ENCODE data around the gene STK11IP. TPM values are rescaled to one million over a fixed set of nuclear protein-coding genes. Genes with fewer than 3 reads are reported as not detected.

The STK11IP gene
- total RNA-seq, 1 donor from 2014 or later, result 25.5 TPM

DNA sequence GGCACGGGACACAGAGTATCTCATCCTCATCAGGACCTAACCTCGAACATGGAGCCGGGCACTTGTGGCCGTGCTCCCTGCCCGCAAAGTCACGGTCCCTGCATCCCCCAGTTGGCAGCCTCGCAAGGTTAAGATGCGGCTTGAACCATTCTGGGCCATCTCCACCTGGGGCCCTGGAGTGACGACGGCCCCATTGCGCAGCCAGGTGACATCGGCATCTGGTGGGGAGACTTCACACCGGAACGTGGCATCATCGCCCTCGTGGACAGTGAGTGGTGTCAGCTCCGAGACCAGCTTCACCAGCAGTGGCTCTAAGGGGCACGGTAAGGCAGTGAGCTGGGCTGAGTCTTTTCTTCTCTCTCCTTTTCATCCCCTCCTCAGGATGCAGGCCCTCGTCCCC, 41.2 kb upstream of the STK11IP start:
- H3K36me3 Mint-ChIP-seq (ENCODE audit: low read depth), result peaks cover 4% of the 10 kb centered on the region
- H3K4me1 Mint-ChIP-seq (ENCODE audit: low read depth), result peaks cover 18% of the 10 kb centered on the region
- DNase-seq (ENCODE audit: low spot score), result no peak
- no peaks in the 10 kb centered on the region for H3K27me3 Mint-ChIP-seq (ENCODE audit: low read depth)
- no peak for TF ChIP-seq CTCF (IDR thresholded peaks at IDR 0.05)
- H3K9me3 Mint-ChIP-seq (ENCODE audit: low read depth), result no peaks in the 10 kb centered on the region
- H3K27ac Mint-ChIP-seq (ENCODE audit: unreplicated experiment), result no peak overlapping the region
- H3K4me3 Mint-ChIP-seq (ENCODE audit: unreplicated experiment), result no peak overlapping the region

- TF ChIP-seq CTCF (IDR thresholded peaks at IDR 0.05), result no peak
- Mint-ChIP-seq H3K36me3 (ENCODE audit: low read depth) (peaks cover 4% of the 10 kb centered on the region), H3K4me3 (ENCODE audit: unreplicated experiment) (no peak overlapping the region), H3K4me1 (ENCODE audit: low read depth) (peaks cover 18% of the 10 kb centered on the region), H3K27ac (ENCODE audit: unreplicated experiment) (no peak overlapping the region), H3K27me3 (ENCODE audit: low read depth) (no peaks in the 10 kb centered on the region), H3K9me3 (ENCODE audit: low read depth) (no peaks in the 10 kb centered on the region)
- DNase-seq (ENCODE audit: low spot score), result no peak
Observed at GRCh38 chr2:219557320-219557719, 40.3 kb upstream of the STK11IP start.

GRCh38 chr2:219557791-219558785, 39.6 kb upstream of the STK11IP start:
- H3K4me3 Mint-ChIP-seq (ENCODE audit: unreplicated experiment), result no peak overlapping the region
- H3K4me1 Mint-ChIP-seq (ENCODE audit: low read depth), result peaks cover 18% of the 10 kb centered on the region
- no peaks in the 10 kb centered on the region for H3K27me3 Mint-ChIP-seq (ENCODE audit: low read depth)
- no peaks in the 10 kb centered on the region for H3K9me3 Mint-ChIP-seq (ENCODE audit: low read depth)
- DNase-seq (ENCODE audit: low spot score), result no peak
- H3K36me3 Mint-ChIP-seq (ENCODE audit: low read depth), result peaks cover 8% of the 10 kb centered on the region
- TF ChIP-seq CTCF (IDR thresholded peaks at IDR 0.05), result no peak
- H3K27ac Mint-ChIP-seq (ENCODE audit: unreplicated experiment), result no peak overlapping the region

GRCh38 chr2:219559156-219559915, 38.3 kb upstream of the STK11IP start:
- H3K9me3 Mint-ChIP-seq (ENCODE audit: low read depth), result no peaks in the 10 kb centered on the region
- H3K27ac Mint-ChIP-seq (ENCODE audit: unreplicated experiment), result no peak overlapping the region
- no peak overlapping the region for H3K4me3 Mint-ChIP-seq (ENCODE audit: unreplicated experiment)
- no peak for TF ChIP-seq CTCF (IDR thresholded peaks at IDR 0.05)
- H3K27me3 Mint-ChIP-seq (ENCODE audit: low read depth), result no peaks in the 10 kb centered on the region
- no peak for DNase-seq (ENCODE audit: low spot score)
- H3K4me1 Mint-ChIP-seq (ENCODE audit: low read depth), result peaks cover 13% of the 10 kb centered on the region
- peaks cover 13% of the 10 kb centered on the region for H3K36me3 Mint-ChIP-seq (ENCODE audit: low read depth)
